Stimulated activated naive CD8-positive, alpha-beta T cell treated with anti-CD3 and anti-CD28 coated beads, Interleukin-15, amount 100 ng/mL, for 72 hours (primary cell): Measurements from ENCODE around the gene RAB3IL1.
"Not testable (repeated sequence)": the region's sequence is repeated elsewhere in the genome, so short reads cannot be mapped to it uniquely, and the experiment has no call there.

Source experiments
- ATAC-seq: fragments of 150-1000 bp; cut with Tn5 transposase; 2 replicates; pipeline ENCODE4 v1.10.0; 2021; ENCODE audit warnings: mild to moderate bottlenecking, moderate library complexity
- DNase-seq, 2 donors: peaks; one replicate each; pipeline ENCODE4 v3.0.0; 2021 to 2022
- H3K27ac Mint-ChIP-seq, 2 donors: one replicate each; pipeline ENCODE4 v1.8.0; 2022; ENCODE audit warnings: mild to moderate bottlenecking in 2 of 2, mixed read lengths in 2 of 2, moderate library complexity in 2 of 2
- H3K27me3 Mint-ChIP-seq: one replicate; pipeline ENCODE4 v1.8.0; 2022; ENCODE audit warnings: mixed read lengths
- H3K4me1 Mint-ChIP-seq: one replicate; pipeline ENCODE4 v1.8.0; 2022; ENCODE audit warnings: mild to moderate bottlenecking, mixed read lengths
- H3K4me3 Mint-ChIP-seq, 2 donors: one replicate each; pipeline ENCODE4 v1.8.0; 2022; ENCODE audit warnings: mild to moderate bottlenecking in 2 of 2, mixed read lengths in 2 of 2, moderate library complexity in 1 of 2
- H3K9me3 Mint-ChIP-seq, 2 donors: one replicate each; pipeline ENCODE4 v1.8.0; 2022; ENCODE audit warnings: mixed read lengths in 2 of 2

RAB3IL1 gene

DNA sequence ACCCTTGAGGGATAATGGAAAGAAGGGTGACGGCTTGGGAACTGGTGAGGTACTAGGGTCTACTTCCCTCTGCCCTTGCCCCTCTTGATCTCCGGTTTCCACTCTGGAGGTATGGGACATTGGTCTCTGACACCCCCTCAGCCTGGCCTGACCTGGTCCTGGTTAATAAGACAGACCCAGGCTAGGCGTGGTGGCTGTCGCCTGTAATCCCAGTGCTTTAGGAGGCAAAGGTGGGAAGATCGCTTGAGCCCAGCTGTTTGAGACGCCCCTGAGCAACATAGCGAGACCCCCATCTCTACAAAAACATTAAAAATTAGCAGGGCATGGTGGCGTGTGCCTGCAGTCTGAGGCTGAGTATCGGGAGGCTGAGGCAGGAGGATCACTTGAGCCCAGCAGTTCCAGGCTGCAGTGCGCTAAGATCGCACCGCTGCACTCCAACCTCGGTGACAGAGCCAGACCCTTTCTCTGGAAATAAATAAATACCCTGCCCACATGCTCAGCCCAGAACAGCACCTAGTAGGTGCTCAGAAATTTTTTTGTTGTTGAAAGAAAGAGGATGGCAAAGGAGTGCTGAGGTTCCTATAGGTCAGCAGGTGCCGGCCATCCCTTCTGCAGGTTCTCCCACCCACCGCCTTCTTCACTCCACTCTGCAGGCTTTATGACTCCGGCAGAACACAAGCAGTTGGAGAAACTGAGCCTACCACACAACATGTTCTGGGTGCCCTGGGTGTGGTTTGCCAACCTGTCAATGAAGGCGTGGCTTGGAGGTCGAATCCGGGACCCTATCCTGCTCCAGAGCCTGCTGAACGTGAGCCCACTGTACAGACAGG is 39.0 kb upstream of the RAB3IL1 start:
- Mint-ChIP-seq H3K4me1 (peaks cover 41% of the 10 kb centered on the region), H3K27me3 (peaks cover 28% of the 10 kb centered on the region), H3K9me3 (no peaks in the 10 kb centered on the region), H3K27ac (peak overlapping the region in 1 of 2 donors; percentile 27), H3K4me3 (peak overlapping the region; percentile 60 to 74)
- ATAC-seq = no peak
- DNase-seq = peak in 1 of 2 donors; percentile 7

DNA sequence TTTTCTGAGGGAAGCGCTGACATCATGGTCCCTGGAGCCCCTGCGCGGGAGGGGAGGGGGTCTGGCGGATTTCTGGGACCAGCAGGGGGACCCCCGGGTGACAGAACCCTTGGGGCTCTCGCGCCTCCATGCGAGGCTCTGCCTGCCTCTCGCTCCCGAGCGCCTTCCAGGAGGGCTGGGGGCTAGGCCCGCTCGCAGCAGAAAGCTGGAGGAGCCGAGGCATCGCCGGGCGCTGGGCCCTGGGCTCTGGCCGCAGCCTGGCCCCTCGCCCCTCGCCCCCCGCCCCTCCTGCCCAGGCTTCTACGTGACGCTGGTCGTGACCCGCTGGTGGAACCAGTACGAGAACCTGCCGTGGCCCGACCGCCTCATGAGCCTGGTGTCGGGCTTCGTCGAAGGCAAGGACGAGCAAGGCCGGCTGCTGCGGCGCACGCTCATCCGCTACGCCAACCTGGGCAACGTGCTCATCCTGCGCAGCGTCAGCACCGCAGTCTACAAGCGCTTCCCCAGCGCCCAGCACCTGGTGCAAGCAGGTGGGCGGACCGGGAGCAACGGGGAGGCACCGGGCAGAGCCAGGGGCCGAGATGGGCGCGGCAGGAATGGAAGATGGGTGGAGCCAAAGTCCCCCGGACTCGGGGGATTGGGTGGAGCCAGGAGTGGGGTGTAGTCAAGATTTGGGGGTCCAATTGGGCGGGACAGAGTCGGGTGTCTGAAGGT is 38.2 kb upstream of the RAB3IL1 start:
- H3K9me3 Mint-ChIP-seq = no peaks in the 10 kb centered on the region
- peak in 1 of 2 donors; percentile 36 for DNase-seq
- H3K4me3 Mint-ChIP-seq = peak overlapping the region; percentile 70 to 74
- peak; percentile 74 for ATAC-seq
- peak overlapping the region; percentile 46 to 54 for H3K27ac Mint-ChIP-seq
- peaks cover 43% of the 10 kb centered on the region for H3K4me1 Mint-ChIP-seq
- H3K27me3 Mint-ChIP-seq = peaks cover 28% of the 10 kb centered on the region

DNA sequence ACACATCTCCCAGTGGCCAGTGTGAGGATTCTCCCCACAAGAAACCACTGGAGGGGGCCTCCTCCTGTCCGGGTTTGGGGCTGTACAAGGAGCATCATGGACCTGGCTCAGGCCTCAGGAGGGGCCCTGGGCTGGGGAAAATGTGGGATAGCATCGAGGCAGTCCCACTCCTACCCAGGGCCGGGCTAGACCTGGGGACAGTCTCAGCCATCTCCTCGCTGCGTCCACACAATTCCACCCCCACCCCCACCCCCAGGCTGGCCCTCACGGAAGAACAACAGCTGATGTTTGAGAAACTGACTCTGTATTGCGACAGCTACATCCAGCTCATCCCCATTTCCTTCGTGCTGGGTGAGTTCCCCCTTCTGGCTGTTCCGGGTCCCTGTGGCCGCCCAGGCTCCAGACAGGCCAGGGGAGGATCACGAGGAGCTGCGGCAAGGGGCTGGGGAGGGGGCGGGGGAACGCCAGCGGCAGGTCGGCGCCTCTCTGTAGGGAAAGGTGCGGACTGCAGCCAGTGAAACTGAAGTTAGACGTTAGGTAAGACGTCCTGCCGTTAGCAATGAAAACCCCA is 37.6 kb upstream of the RAB3IL1 start:
- peak; percentile 52 for ATAC-seq
- Mint-ChIP-seq H3K4me3 (peak overlapping the region; percentile 65 to 70), H3K4me1 (peaks cover 50% of the 10 kb centered on the region)

DNA sequence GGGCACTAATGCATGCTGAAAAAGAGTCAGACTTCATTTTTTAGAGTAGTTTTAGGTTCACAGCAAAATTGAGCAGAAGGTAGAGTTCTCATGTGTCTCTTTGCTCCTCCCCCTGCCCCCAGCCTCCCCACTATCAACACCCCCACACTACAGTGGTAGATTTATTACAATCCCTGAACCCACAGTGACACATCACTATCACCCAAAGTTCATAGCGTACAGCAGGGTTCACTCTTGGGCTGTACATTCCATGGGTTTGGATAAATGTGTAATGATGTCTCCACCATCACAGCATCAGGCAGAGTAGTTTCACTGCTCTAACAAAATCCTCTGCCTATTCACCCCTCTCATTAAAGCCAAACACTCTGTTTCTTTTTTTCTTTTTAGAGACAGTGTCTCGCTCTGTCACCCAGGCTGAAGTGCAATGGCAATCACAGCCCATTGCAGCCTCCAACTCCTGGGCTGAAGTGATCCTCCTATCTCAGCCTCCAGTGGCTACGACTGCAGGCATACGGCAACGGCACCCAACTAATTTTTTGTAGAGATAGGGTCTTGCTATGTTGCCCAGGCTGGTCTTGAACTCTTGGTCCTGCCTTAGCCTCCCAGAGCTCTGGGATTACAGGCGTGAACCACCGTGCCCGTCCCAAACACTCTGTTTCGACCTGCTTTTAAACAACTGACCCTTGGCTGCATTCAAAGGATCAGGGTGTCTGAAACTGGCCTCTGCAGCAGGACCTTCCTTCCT is 36.9 kb upstream of the RAB3IL1 start:
- Mint-ChIP-seq H3K4me3 (no peak overlapping the region), H3K27me3 (peaks cover 28% of the 10 kb centered on the region)
- peak in 1 of 2 donors; percentile 4 for DNase-seq

More for the DNA sequence above, 37.6 kb upstream of the RAB3IL1 start:
- H3K9me3 Mint-ChIP-seq = no peaks in the 10 kb centered on the region
- H3K27me3 Mint-ChIP-seq = peaks cover 28% of the 10 kb centered on the region
- peak overlapping the region; percentile 27 to 46 for H3K27ac Mint-ChIP-seq
- peak in 1 of 2 donors; percentile 25 for DNase-seq

DNA sequence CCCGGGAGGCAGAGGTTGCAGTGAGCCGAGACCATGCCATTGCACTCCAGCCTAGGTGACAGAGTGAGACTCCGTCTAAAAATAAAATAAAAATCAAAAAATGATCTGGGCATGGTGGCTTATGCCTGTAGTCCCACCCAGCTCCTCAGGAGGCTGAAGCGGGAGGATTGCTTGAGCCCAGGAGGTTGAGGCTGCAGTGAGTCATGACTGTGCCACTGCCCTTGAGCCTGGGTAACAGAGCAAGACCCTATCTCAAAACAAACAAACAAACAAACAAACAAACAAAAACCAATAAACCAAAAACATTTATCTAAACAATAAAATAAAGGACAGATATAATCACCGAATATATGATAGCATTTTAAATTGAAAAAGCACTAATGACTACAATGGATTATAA is 36.3 kb upstream of the RAB3IL1 start:
- peak in 1 of 2 donors; percentile 11 for DNase-seq
- Mint-ChIP-seq H3K4me1 (peaks cover 50% of the 10 kb centered on the region), H3K27me3 (peaks cover 28% of the 10 kb centered on the region)
- not testable (repeated sequence) for H3K4me3 Mint-ChIP-seq, ATAC-seq, H3K27ac Mint-ChIP-seq, H3K9me3 Mint-ChIP-seq

More for the DNA sequence above, 36.9 kb upstream of the RAB3IL1 start:
- H3K9me3 Mint-ChIP-seq = no peaks in the 10 kb centered on the region
- H3K4me1 Mint-ChIP-seq = peaks cover 55% of the 10 kb centered on the region
- no peak for ATAC-seq
- no peak overlapping the region for H3K27ac Mint-ChIP-seq

DNA sequence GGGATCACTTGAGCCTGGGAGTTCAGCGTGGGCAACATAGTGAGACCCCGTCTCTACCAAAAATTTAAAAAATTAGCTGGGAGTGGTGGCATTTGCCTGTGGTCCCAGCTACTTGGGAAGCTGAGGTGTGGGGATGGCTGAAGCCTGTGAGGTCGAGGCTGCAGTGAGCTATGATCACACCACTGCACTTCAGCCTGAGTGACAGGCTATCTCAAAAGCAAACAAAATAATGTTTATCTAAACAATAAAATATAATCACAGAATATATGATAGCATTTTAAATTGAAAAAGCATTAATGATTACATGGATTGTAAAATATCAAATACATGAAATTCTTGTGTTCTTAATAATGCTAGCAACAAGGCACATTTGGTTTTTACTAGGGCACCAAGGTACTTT is 35.5 kb upstream of the RAB3IL1 start:
- H3K4me3 Mint-ChIP-seq = no peak overlapping the region
- no peaks in the 10 kb centered on the region for H3K9me3 Mint-ChIP-seq
- H3K27me3 Mint-ChIP-seq = peaks cover 28% of the 10 kb centered on the region
- DNase-seq (no peak), ATAC-seq (no peak)
- no peak overlapping the region for H3K27ac Mint-ChIP-seq
- H3K4me1 Mint-ChIP-seq = peaks cover 47% of the 10 kb centered on the region

DNA sequence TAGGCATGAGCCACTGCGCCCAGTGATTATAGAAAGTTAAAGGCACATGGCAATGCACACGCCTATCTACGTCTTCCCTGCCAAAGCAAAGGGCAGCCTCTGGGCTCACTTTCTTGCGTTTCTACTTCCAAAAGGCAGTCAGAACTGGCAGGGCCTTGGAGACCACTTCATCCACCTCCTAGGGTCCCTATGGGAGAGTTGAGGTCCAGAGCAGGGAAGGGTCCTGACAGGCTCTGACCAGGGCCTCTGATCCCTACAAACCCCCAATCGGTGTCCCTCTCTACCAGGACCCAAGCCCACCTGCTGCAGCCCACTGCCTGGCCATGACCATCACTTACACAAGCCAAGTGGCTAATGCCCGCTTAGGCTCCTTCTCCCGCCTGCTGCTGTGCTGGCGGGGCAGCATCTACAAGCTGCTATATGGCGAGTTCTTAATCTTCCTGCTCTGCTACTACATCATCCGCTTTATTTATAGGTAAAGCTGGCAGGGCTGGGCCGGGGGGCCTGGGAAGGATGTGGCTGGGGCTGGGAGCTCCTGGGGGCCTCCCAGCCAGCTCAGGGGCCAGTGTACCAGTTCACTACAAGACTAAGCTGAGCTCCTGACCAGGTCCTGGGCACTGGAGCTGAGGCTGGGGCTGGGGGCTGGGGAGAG is 34.2 kb upstream of the RAB3IL1 start:
- ATAC-seq = no peak
- no peak overlapping the region for H3K4me3 Mint-ChIP-seq
- DNase-seq = peak in 1 of 2 donors; percentile 8

DNA sequence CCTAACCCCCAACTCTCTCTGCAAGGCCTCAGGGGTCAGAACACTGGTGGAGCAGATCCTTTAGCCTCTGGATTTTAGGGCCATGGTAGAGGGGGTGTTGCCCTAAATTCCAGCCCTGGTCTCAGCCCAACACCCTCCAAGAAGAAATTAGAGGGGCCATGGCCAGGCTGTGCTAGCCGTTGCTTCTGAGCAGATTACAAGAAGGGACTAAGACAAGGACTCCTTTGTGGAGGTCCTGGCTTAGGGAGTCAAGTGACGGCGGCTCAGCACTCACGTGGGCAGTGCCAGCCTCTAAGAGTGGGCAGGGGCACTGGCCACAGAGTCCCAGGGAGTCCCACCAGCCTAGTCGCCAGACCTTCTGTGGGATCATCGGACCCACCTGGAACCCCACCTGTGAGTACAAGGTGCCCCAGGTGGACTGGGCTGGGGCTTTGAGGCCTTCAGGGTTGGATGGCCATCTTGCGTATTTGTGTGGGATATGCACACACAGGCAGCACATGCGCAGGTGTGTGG is 32.7 kb upstream of the RAB3IL1 start, which contains the start of gene BEST1:
Gene BEST1 (plus strand): TSS at position 317 of the 513 bp plus-strand sequence. CDS start 1,456 bp downstream, outside the sequence.
- DNase-seq (no peak), ATAC-seq (peak; percentile 1)
- Mint-ChIP-seq H3K4me1 (peaks cover 41% of the 10 kb centered on the region), H3K4me3 (peak within 1 kb of the TSS; percentile 61 to 68), H3K27ac (peak within 1 kb of the TSS; percentile 92 to 98), H3K9me3 (no peaks in the 10 kb centered on the region), H3K27me3 (peaks cover 20% of the 10 kb centered on the region)

More for the DNA sequence above, 34.2 kb upstream of the RAB3IL1 start:
- peak overlapping the region in 1 of 2 donors; percentile 54 for H3K27ac Mint-ChIP-seq
- peaks cover 28% of the 10 kb centered on the region for H3K27me3 Mint-ChIP-seq
- H3K9me3 Mint-ChIP-seq = no peaks in the 10 kb centered on the region
- peaks cover 53% of the 10 kb centered on the region for H3K4me1 Mint-ChIP-seq

DNA sequence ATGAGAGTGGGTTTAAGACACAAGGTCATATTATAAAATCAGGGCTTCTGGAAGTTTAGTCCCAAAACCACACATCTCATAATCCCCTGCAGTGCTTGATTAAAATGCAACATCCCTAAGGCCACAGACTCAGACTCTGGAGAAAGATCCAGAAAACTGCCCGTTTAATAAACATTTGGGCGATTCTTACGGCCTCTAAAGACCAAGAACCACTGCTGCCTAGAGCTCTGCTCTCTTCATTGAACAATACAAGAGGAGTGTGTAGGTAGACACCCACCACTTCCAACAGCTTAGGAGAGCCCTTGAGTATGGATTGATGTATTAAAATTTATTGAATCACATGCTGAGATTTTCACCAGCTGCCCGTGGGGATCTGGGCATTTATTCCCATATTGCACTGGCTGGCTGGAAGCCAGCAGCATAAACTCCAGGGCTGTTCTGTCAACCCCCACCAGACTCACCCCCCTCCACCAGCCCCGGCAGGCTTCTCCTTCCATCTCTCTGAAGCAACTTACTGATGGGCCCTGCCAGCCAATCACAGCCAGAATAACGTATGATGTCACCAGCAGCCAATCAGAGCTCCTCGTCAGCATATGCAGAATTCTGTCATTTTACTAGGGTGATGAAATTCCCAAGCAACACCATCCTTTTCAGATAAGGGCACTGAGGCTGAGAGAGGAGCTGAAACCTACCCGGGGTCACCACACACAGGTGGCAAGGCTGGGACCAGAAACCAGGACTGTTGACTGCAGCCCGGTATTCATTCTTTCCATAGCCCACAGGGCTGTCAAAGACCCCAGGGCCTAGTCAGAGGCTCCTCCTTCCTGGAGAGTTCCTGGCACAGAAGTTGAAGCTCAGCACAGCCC is 32.0 kb upstream of the RAB3IL1 start:
- ATAC-seq = peak; percentile 89
- Mint-ChIP-seq H3K27ac (peak overlapping the region; percentile 92 to 98), H3K4me1 (peaks cover 34% of the 10 kb centered on the region), H3K27me3 (peaks cover 14% of the 10 kb centered on the region), H3K4me3 (peak overlapping the region; percentile 61 to 68), H3K9me3 (no peaks in the 10 kb centered on the region)
- peak in 1 of 2 donors; percentile 79 for DNase-seq

DNA sequence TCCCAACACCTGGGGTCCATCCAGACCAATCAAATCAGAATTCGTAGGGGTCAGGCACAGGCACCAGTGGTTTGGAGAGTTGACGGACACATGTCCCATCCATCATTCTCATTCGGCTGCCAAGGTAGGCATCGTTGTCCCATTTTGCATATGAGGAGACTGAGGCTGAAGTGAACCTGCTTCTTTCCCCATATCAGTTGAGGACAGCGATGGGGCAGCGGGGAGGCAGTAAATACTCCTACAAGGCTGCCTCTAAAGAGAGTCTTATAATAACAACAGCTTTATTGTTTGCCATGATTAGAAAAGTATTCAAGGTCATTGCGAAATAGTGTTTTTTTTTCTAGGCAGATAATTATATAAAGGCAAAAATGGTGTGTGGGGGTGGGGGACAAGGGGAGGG is 31.1 kb upstream of the RAB3IL1 start:
- Mint-ChIP-seq H3K4me3 (no peak overlapping the region), H3K27ac (no peak overlapping the region)

DNA sequence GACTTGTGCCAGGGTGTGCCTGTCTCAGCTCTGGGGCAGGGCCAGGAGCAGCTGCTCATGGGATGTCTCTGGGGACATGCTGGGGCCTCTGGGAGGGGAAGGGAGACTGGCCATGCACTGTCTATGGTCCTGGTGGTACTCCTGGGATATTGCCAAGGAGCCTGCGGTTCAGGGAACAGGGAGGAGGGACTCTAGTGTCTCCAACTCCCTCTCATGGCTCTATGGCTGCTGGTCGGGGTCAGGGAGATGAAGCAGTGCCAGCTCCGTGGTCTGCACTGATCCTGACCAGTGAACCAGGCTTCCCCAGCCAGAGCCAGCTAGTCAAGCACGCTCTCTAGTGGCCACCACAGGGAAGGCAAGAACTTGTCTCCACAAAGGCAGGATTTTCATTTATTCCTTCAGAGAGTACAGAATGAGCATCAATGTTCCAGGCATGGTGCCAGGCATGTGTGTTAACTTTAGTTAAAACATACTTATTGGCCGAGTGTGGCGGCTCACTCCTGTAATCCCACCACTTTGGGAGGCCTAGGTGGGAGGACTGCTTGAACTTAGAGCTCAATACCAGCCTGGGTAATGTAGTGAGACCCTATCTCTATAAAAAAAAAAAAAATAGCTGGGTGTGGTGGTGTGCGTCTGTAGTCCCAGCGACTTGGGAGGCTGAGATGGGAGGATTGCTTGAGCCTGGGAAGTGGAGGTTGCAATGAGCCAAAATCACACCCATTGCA is 30.3 kb upstream of the RAB3IL1 start:
- H3K4me3 Mint-ChIP-seq = no peak overlapping the region
- H3K27me3 Mint-ChIP-seq = peaks cover 8% of the 10 kb centered on the region
- peaks cover 29% of the 10 kb centered on the region for H3K4me1 Mint-ChIP-seq
- H3K27ac Mint-ChIP-seq = peak overlapping the region in 1 of 2 donors; percentile 44
- peak; percentile 64 to 75 for DNase-seq
- ATAC-seq = peak; percentile 55
- H3K9me3 Mint-ChIP-seq = no peaks in the 10 kb centered on the region

More for the DNA sequence above, 31.1 kb upstream of the RAB3IL1 start:
- Mint-ChIP-seq H3K27me3 (peaks cover 8% of the 10 kb centered on the region), H3K4me1 (peaks cover 29% of the 10 kb centered on the region), H3K9me3 (no peaks in the 10 kb centered on the region)
- ATAC-seq (no peak), DNase-seq (no peak)

DNA sequence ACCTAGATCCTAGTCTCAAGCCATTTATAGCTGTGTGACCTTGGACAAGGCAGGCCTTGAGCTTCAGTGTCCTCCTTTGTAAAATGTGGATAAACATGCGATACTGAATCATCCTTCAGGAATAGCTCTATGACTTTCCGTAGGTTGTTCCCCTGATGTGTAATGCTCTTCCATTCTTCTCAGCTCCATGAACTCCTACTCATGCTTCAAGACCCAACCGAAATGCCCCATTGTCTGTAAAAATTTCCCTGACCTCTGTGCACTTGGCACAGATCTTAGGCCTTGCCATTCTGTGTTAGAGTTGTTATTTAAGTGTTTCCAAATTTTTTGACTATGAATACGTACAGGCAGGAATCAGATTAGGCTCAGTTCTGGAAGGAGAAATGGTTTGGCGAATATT is 29.5 kb upstream of the RAB3IL1 start:
- no peak for DNase-seq
- peaks cover 27% of the 10 kb centered on the region for H3K4me1 Mint-ChIP-seq
- peaks cover 5% of the 10 kb centered on the region for H3K27me3 Mint-ChIP-seq
- H3K9me3 Mint-ChIP-seq = no peaks in the 10 kb centered on the region
- no peak for ATAC-seq
- H3K27ac Mint-ChIP-seq = no peak overlapping the region
- H3K4me3 Mint-ChIP-seq = no peak overlapping the region

DNA sequence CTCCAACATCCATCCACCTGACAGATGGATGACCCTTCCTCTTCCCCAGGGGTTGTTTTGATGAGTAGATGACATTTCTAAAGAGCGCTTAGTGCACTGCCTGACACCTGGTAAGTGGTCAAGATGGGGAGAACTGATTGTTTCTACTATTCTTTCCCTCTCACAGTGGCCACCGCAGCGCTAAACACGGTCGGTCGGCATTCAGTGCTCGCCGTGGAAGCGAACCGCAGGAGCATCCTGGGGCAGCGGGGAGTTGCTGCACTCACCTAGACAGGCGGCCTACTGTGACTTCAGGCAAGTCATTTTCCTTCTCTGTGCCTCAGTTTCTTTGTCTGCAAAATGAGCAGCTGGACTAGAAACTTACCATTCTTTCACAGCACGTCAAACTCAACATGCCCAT is 27.8 kb upstream of the RAB3IL1 start:
- no peaks in the 10 kb centered on the region for H3K9me3 Mint-ChIP-seq
- H3K27me3 Mint-ChIP-seq = no peaks in the 10 kb centered on the region
- DNase-seq = no peak
- no peak overlapping the region for H3K4me3 Mint-ChIP-seq
- no peak for ATAC-seq
- no peak overlapping the region for H3K27ac Mint-ChIP-seq
- H3K4me1 Mint-ChIP-seq = peaks cover 16% of the 10 kb centered on the region
